ENCODE results near the gene INPP5D. TPM values are rescaled to one million over a fixed set of nuclear protein-coding genes. Genes with fewer than 3 reads are reported as not detected.
"Not testable (repeated sequence)": the region's sequence is repeated elsewhere in the genome, so short reads cannot be mapped to it uniquely, and the experiment has no call there.

The INPP5D gene
- total and polyA plus RNA-seq, 2 of the 13 experiments (the other 11 are each of a cell fraction or from before 2014, with no cell fraction given): 16.7 to 18.0 TPM

DNA sequence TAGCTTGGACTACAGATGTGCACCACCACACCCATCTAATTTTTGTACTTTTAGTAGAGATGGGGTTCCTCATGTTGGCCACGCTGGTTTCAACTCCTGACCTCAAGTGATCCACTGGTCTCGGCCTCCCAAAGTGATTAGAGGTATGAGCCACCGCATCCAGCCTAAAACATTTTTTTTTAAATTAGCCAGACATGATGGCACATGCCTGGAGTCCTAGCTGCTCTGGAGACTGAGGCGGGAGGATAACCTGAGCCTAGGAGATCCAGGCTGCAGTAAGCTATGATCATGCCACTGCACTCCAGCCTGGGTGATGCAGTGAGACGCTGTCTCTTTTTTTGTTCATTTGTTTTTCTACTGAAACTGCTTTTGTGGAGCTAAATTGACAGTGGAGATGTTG lies 126.7 kb downstream of the INPP5D start (continued):
- TF ChIP-seq, protein P1, sequence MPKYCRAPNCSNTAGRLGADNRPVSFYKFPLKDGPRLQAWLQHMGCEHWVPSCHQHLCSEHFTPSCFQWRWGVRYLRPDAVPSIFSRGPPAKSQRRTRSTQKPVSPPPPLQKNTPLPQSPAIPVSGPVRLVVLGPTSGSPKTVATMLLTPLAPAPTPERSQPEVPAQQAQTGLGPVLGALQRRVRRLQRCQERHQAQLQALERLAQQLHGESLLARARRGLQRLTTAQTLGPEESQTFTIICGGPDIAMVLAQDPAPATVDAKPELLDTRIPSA (CRISPR knock-in tag; IDR thresholded peaks at IDR 0.05; ENCODE audit: borderline replicate concordance): no peak
- no peak for TF ChIP-seq SP5 (CRISPR knock-in tag; IDR thresholded peaks at IDR 0.05; ENCODE audit: borderline replicate concordance, low read depth)

- no peak for TF ChIP-seq HES4 (CRISPR knock-in tag; IDR thresholded peaks at IDR 0.05; ENCODE audit: borderline replicate concordance)
- no peak for TF ChIP-seq TARDBP (CRISPR knock-in tag; IDR thresholded peaks at IDR 0.05)
- no peak for TF ChIP-seq AKAP8 (CRISPR knock-in tag; IDR thresholded peaks at IDR 0.05)
- TF ChIP-seq ZNF317 (CRISPR knock-in tag; IDR thresholded peaks at IDR 0.05): no peak
- TF ChIP-seq ELK4 (CRISPR knock-in tag; IDR thresholded peaks at IDR 0.05; ENCODE audit: borderline replicate concordance): no peak
- no peak for TF ChIP-seq ZNF619 (CRISPR knock-in tag; IDR thresholded peaks at IDR 0.05)
- no peak for TF ChIP-seq SMAD9 (CRISPR knock-in tag; IDR thresholded peaks at IDR 0.05)
- Histone ChIP-seq H3K4me2 (ENCODE audit: low read depth, low read length) (no peak overlapping the region), H3K4me1 (ENCODE audit: insufficient read depth, low read length) (peaks cover 5% of the 10 kb centered on the region), H2AFZ (ENCODE audit: low read length) (no peak overlapping the region), H3K27me3 (ENCODE audit: control insufficient read depth in 1 of 2, insufficient read depth in 2 of 2, low read length in 2 of 2) (no peaks in the 10 kb centered on the region), H3K9ac (ENCODE audit: insufficient read depth, low read depth, low read length) (no peak overlapping the region), H3K4me3 (replicated peaks in 1 of 3; ENCODE audit: insufficient read depth in 1 of 3, low read depth in 2 of 3, low read length in 3 of 3) (no peak overlapping the region), H4K20me1 (ENCODE audit: insufficient read depth, low read length) (no peaks in the 10 kb centered on the region), H3K27ac (ENCODE audit: extremely low read length, insufficient read depth, low read length) (no peak overlapping the region), H3K36me3 (replicated peaks in 1 of 2; ENCODE audit: control insufficient read depth in 1 of 2, insufficient read depth in 2 of 2, low read length in 2 of 2) (peaks cover 18 to 45% of the 10 kb centered on the region in 2 experiments), H3K9me3 (ENCODE audit: low read length) (no peaks in the 10 kb centered on the region), H3K79me2 (ENCODE audit: insufficient read depth, low read length) (no peaks in the 10 kb centered on the region)
- 92% methylated on average over 7 of the region's 8 CpGs for WGBS (ENCODE audit: low lambda C conversion rate)
- intact Hi-C loops (cut with micrococcal nuclease; ENCODE audit: unreplicated experiment) (no loop called here), in situ Hi-C loops (cut with HindIII; ENCODE audit: extremely low pct_ligation_motif_present, low pct_unique_long_range_greater_than_20kb) (no loop called here)
- POLR2A ChIA-PET: no interaction called here
- no TSS peak for BruUV-seq (replicated peaks)
- FAIRE-seq: no peak
- no peak for ATAC-seq
- no peak for DNase-seq (ENCODE audit: low spot score)
- CTCF ChIA-PET (ENCODE audit: low intra/inter-chr PET ratio, low total read pairs): no interaction called here
Measured at GRCh38 chr2:233189025-233189424, 128.9 kb downstream of the INPP5D start.

GRCh38 chr2:233191016-233191415 lies 130.9 kb downstream of the INPP5D start:
- H3K9ac ChIP-seq (ENCODE audit: insufficient read depth, low read depth, low read length); H3K27ac ChIP-seq (ENCODE audit: extremely low read length, insufficient read depth, low read length); H3K27me3 ChIP-seq (ENCODE audit: control insufficient read depth in 1 of 2, insufficient read depth in 2 of 2, low read length in 2 of 2); H4K20me1 ChIP-seq (ENCODE audit: insufficient read depth, low read length); FAIRE-seq; ATAC-seq; H3K4me2 ChIP-seq (ENCODE audit: low read depth, low read length); in situ Hi-C loops (cut with HindIII; ENCODE audit: extremely low pct_ligation_motif_present, low pct_unique_long_range_greater_than_20kb); intact Hi-C loops (cut with micrococcal nuclease; ENCODE audit: unreplicated experiment); H3K9me3 ChIP-seq (ENCODE audit: low read length); H3K79me2 ChIP-seq (ENCODE audit: insufficient read depth, low read length); H3K4me3 ChIP-seq (replicated peaks in 1 of 3; ENCODE audit: insufficient read depth in 1 of 3, low read depth in 2 of 3, low read length in 3 of 3); POLR2A ChIA-PET; H2AFZ ChIP-seq (ENCODE audit: low read length); CTCF ChIA-PET (ENCODE audit: low intra/inter-chr PET ratio, low total read pairs); DNase-seq (ENCODE audit: low spot score); BruUV-seq (replicated peaks); H3K4me1 ChIP-seq (ENCODE audit: insufficient read depth, low read length): not testable (repeated sequence)
- H3K36me3 ChIP-seq (replicated peaks in 1 of 2; ENCODE audit: control insufficient read depth in 1 of 2, insufficient read depth in 2 of 2, low read length in 2 of 2): peaks cover 13 to 33% of the 10 kb centered on the region in 2 experiments; a peak in 4 of 5 replicates
- WGBS (ENCODE audit: low lambda C conversion rate): 90% methylated on average over 2 of the region's 2 CpGs
